Activated naive CD4-positive, alpha-beta T cell treated with anti-CD3 and anti-CD28 coated beads for 36 hours (primary cell): ENCODE results near the gene RPRD1B. TPM values are rescaled to one million over a fixed set of nuclear protein-coding genes. Genes with fewer than 3 reads are reported as not detected.
"Not testable (repeated sequence)": the region's sequence is repeated elsewhere in the genome, so short reads cannot be mapped to it uniquely, and the experiment has no call there.

ENCODE experiments used
- CTCF ChIA-PET: fragments of 350-600 bp; sonication (Branson Sonifier 250); formaldehyde crosslinking; loops from one replicate; lab custom pipeline; 2021; ENCODE audit warnings: antibody characterized with exemption; lab: Charles Lee
- DNase-seq: peaks from one replicate; pipeline ENCODE4 v3.0.0-alpha.2; 2020
- H3K27ac Mint-ChIP-seq: one replicate; pipeline ENCODE4 v1.8.0; 2021; ENCODE audit warnings: mild to moderate bottlenecking, mixed read lengths
- H3K27me3 Mint-ChIP-seq: one replicate; pipeline ENCODE4 v1.8.0; 2021; ENCODE audit warnings: low read depth, mixed read lengths
- H3K36me3 Mint-ChIP-seq: one replicate; pipeline ENCODE4 v1.8.0; 2021; ENCODE audit warnings: low read depth, mixed read lengths
- H3K4me1 Mint-ChIP-seq: one replicate; pipeline ENCODE4 v1.8.0; 2021; ENCODE audit warnings: low read depth, mixed read lengths
- H3K4me3 Mint-ChIP-seq: one replicate; pipeline ENCODE4 v1.8.0; 2021; ENCODE audit warnings: mild to moderate bottlenecking, moderate library complexity, mixed read lengths
- H3K9me3 Mint-ChIP-seq: one replicate; pipeline ENCODE4 v1.8.0; 2021; ENCODE audit warnings: mixed read lengths
- intact Hi-C: fragments of 100-400 bp; cut with micrococcal nuclease; formaldehyde crosslinking; loops from one replicate; pipeline ENCODE4 v1.15.1; 2023
- total RNA-seq, 2 experiments: library from RNA; stranded (reverse); gene quantifications; one replicate each; pipeline ENCODE4 v1.2.3, GENCODE V29; 2021

The RPRD1B gene
- total RNA-seq, 2 experiments from 2014 or later = 31.6 to 32.7 TPM

- Mint-ChIP-seq H3K9me3 (no peaks in the 10 kb centered on the region), H3K27me3 (no peaks in the 10 kb centered on the region), H3K27ac (peak overlapping the region; percentile 28), H3K4me1 (peaks cover 43% of the 10 kb centered on the region), H3K4me3 (no peak overlapping the region), H3K36me3 (peaks cover 41% of the 10 kb centered on the region)
- intact Hi-C loops = loop anchor here (10.0 kb wide), 1 partner anchor 49 kb away; no protein-coding TSS in a partner anchor
- CTCF ChIA-PET = interaction anchor here (1.1 to 1.4 kb wide), 2 partner anchors 9 to 11 kb away, joined by 3 to 4 read pairs; no protein-coding TSS in a partner anchor
- no peak for DNase-seq
Observed at GRCh38 chr20:38005903-38006302, 27.6 kb upstream of the RPRD1B start.

- intact Hi-C loops = loop anchor here (10.0 kb wide), 1 partner anchor 47 kb away; no protein-coding TSS in a partner anchor
Observed at GRCh38 chr20:38007526-38007925, 26.0 kb upstream of the RPRD1B start.

GRCh38 chr20:38008233-38008944 lies 25.2 kb upstream of the RPRD1B start:
- Mint-ChIP-seq H3K4me1 (peaks cover 24% of the 10 kb centered on the region), H3K27ac (no peak overlapping the region), H3K36me3 (peaks cover 46% of the 10 kb centered on the region), H3K27me3 (no peaks in the 10 kb centered on the region), H3K9me3 (no peaks in the 10 kb centered on the region), H3K4me3 (no peak overlapping the region)
- CTCF ChIA-PET = interaction anchor here (0.6 to 1.4 kb wide), 2 partner anchors 213 to 282 kb away, joined by 3 to 4 read pairs; no protein-coding TSS in a partner anchor
- no peak for DNase-seq
- intact Hi-C loops = loop anchor here (10.0 kb wide), 1 partner anchor 46 kb away; no protein-coding TSS in a partner anchor

More at GRCh38 chr20:38007526-38007925, 26.0 kb upstream of the RPRD1B start:
- Mint-ChIP-seq H3K27me3 (no peaks in the 10 kb centered on the region), H3K27ac (no peak overlapping the region), H3K9me3 (no peaks in the 10 kb centered on the region), H3K4me1 (peaks cover 26% of the 10 kb centered on the region), H3K36me3 (peaks cover 40% of the 10 kb centered on the region), H3K4me3 (no peak overlapping the region)
- no peak for DNase-seq
- CTCF ChIA-PET = interaction anchor here (0.8 to 1.4 kb wide), 2 partner anchors 30 to 214 kb away, joined by 3 to 4 read pairs; no protein-coding TSS in a partner anchor

- H3K4me1 Mint-ChIP-seq = peaks cover 24% of the 10 kb centered on the region
- H3K9me3 Mint-ChIP-seq, H3K4me3 Mint-ChIP-seq, H3K27me3 Mint-ChIP-seq, H3K27ac Mint-ChIP-seq, DNase-seq: not testable (repeated sequence)
- intact Hi-C loops = loop anchor here (10.0 kb wide), 1 partner anchor 45 kb away; no protein-coding TSS in a partner anchor
- H3K36me3 Mint-ChIP-seq = peaks cover 48% of the 10 kb centered on the region
- CTCF ChIA-PET = interaction anchor here (0.6 kb wide), 1 partner anchor 283 kb away, joined by 3 read pairs; no protein-coding TSS in a partner anchor
Observed at GRCh38 chr20:38009416-38009815, 24.1 kb upstream of the RPRD1B start.

- DNase-seq = no peak
- H3K9me3 Mint-ChIP-seq = no peaks in the 10 kb centered on the region
- H3K4me1 Mint-ChIP-seq = peaks cover 9% of the 10 kb centered on the region
- H3K27ac Mint-ChIP-seq = no peak overlapping the region
- peaks cover 51% of the 10 kb centered on the region for H3K36me3 Mint-ChIP-seq
- H3K4me3 Mint-ChIP-seq = no peak overlapping the region
- CTCF ChIA-PET = no interaction called here
- no peaks in the 10 kb centered on the region for H3K27me3 Mint-ChIP-seq
- intact Hi-C loops = no loop called here
Observed at GRCh38 chr20:38011696-38012095, 21.9 kb upstream of the RPRD1B start.

- peaks cover 58% of the 10 kb centered on the region for H3K36me3 Mint-ChIP-seq
- peaks cover 8% of the 10 kb centered on the region for H3K4me1 Mint-ChIP-seq
- CTCF ChIA-PET = no interaction called here
- intact Hi-C loops = no loop called here
- no peak overlapping the region for H3K27ac Mint-ChIP-seq
- H3K9me3 Mint-ChIP-seq = no peaks in the 10 kb centered on the region
- no peaks in the 10 kb centered on the region for H3K27me3 Mint-ChIP-seq
- no peak overlapping the region for H3K4me3 Mint-ChIP-seq
- DNase-seq = no peak
Observed at GRCh38 chr20:38012332-38012731, 21.2 kb upstream of the RPRD1B start.

GRCh38 chr20:38013887-38014286 lies 19.7 kb upstream of the RPRD1B start:
- Mint-ChIP-seq H3K27ac (no peak overlapping the region), H3K4me1 (peaks cover under 1% of the 10 kb centered on the region), H3K36me3 (peaks cover 58% of the 10 kb centered on the region), H3K27me3 (no peaks in the 10 kb centered on the region), H3K4me3 (no peak overlapping the region), H3K9me3 (peaks cover 4% of the 10 kb centered on the region)
- DNase-seq = no peak
- intact Hi-C loops = no loop called here
- CTCF ChIA-PET = no interaction called here

- peaks cover 61% of the 10 kb centered on the region for H3K36me3 Mint-ChIP-seq
- CTCF ChIA-PET = interaction anchor here (0.9 kb wide), 1 partner anchor 24 kb away, joined by 3 read pairs; no protein-coding TSS in a partner anchor
- H3K9me3 Mint-ChIP-seq = peaks cover 4% of the 10 kb centered on the region
- H3K27ac Mint-ChIP-seq = no peak overlapping the region
- intact Hi-C loops = no loop called here
- H3K4me3 Mint-ChIP-seq = no peak overlapping the region
- no peaks in the 10 kb centered on the region for H3K27me3 Mint-ChIP-seq
- DNase-seq = no peak
- peaks cover 13% of the 10 kb centered on the region for H3K4me1 Mint-ChIP-seq
Observed at GRCh38 chr20:38017959-38018358, 15.6 kb upstream of the RPRD1B start.

GRCh38 chr20:38018385-38018784 lies 15.2 kb upstream of the RPRD1B start:
- CTCF ChIA-PET = no interaction called here
- DNase-seq = no peak
- H3K27me3 Mint-ChIP-seq = no peaks in the 10 kb centered on the region
- H3K9me3 Mint-ChIP-seq = peaks cover 4% of the 10 kb centered on the region
- no peak overlapping the region for H3K27ac Mint-ChIP-seq
- H3K4me1 Mint-ChIP-seq = peaks cover 13% of the 10 kb centered on the region
- H3K4me3 Mint-ChIP-seq = no peak overlapping the region
- peaks cover 57% of the 10 kb centered on the region for H3K36me3 Mint-ChIP-seq
- intact Hi-C loops = no loop called here

GRCh38 chr20:38021087-38021772 lies 12.3 kb upstream of the RPRD1B start:
- Mint-ChIP-seq H3K27ac (no peak overlapping the region), H3K4me3 (no peak overlapping the region), H3K4me1 (peaks cover 23% of the 10 kb centered on the region), H3K9me3 (peaks cover 4% of the 10 kb centered on the region), H3K36me3 (peaks cover 50% of the 10 kb centered on the region), H3K27me3 (no peaks in the 10 kb centered on the region)
- DNase-seq = no peak
- intact Hi-C loops = no loop called here
- CTCF ChIA-PET = interaction anchor here (0.6 to 1.0 kb wide), 4 partner anchors 23 to 809 kb away, joined by 3 read pairs; no protein-coding TSS in a partner anchor

- intact Hi-C loops = no loop called here
- H3K4me1 Mint-ChIP-seq = peaks cover 31% of the 10 kb centered on the region
- no peaks in the 10 kb centered on the region for H3K27me3 Mint-ChIP-seq
- H3K27ac Mint-ChIP-seq = no peak overlapping the region
- no peak for DNase-seq
- H3K4me3 Mint-ChIP-seq = no peak overlapping the region
- peaks cover 1% of the 10 kb centered on the region for H3K9me3 Mint-ChIP-seq
- H3K36me3 Mint-ChIP-seq = peaks cover 42% of the 10 kb centered on the region
- CTCF ChIA-PET = interaction anchor here (0.5 to 0.6 kb wide), 2 partner anchors 18 to 56 kb away, joined by 3 to 5 read pairs; no protein-coding TSS in a partner anchor
Observed at GRCh38 chr20:38023181-38024001, 10.2 kb upstream of the RPRD1B start.
